Heart right ventricle (tissue), 16 donors: ENCODE measurements around the gene PAFAH2. TPM values are rescaled to one million over a fixed set of nuclear protein-coding genes. Genes with fewer than 3 reads are reported as not detected.

ENCODE experiments used
- ATAC-seq, 8 donors: fragments of 200-7000 bp; cut with Tn5 transposase; one replicate each; pipeline ENCODE4 v1.9.1; 2020; ENCODE audit warnings: mild to moderate bottlenecking in 8 of 8, moderate library complexity in 8 of 8, moderate number of reproducible peaks in 1 of 8
- DNase-seq, 2 donors: peaks; one replicate each; pipeline ENCODE4 v3.0.0-alpha.2; 2020
- H3K27ac ChIP-seq, 10 donors: fragments of 200-600 bp; sonication (generic) in 2 of 10; one replicate each; pipeline versions ENCODE4 v1.5.0 to v1.8.0; 2020 to 2022; ENCODE audit warnings: mild to moderate bottlenecking in 3 of 10
- H3K27me3 ChIP-seq, 7 donors: fragments of 200-600 bp; one replicate each; pipeline ENCODE4 v1.8.0; 2021 to 2022; ENCODE audit warnings: mild to moderate bottlenecking in 2 of 7
- H3K36me3 ChIP-seq, 9 donors: fragments of 200-600 bp; sonication (generic) in 1 of 9; one replicate each; pipeline versions ENCODE4 v1.5.0 to v1.8.0; 2020 to 2022; ENCODE audit warnings: mild to moderate bottlenecking in 2 of 9
- H3K4me1 ChIP-seq, 9 donors: fragments of 200-600 bp; sonication (generic) in 1 of 9; one replicate each; pipeline versions ENCODE4 v1.5.0 to v1.8.0; 2020 to 2022; ENCODE audit warnings: mild to moderate bottlenecking in 4 of 9
- H3K4me3 ChIP-seq, 10 donors: fragments of 200-600 bp; sonication (generic) in 2 of 10; one replicate each; pipeline versions ENCODE4 v1.5.0 to v1.8.0; 2020 to 2022; ENCODE audit warnings: mild to moderate bottlenecking in 7 of 10, moderate library complexity in 2 of 10
- H3K9me3 ChIP-seq, 11 donors: fragments of 200-600 bp in 10 of 11; sonication (generic) in 2 of 11; one replicate each; pipeline versions ENCODE4 v1.5.0 to v1.8.0; 2013 to 2022; ENCODE audit warnings: mild to moderate bottlenecking in 2 of 11, control low read depth in 1 of 11, moderate library complexity in 1 of 11
- WGBS, 2 donors: extraction: QIAGEN DNeasy Blood & Tissue Kit; methylation state at CpG; one replicate each; pipeline ENCODE4 v1.1.7; 2013; ENCODE audit warnings: inconsistent platforms in 1 of 2; 5-methylcytosine and 5-hydroxymethylcytosine counted together
- intact Hi-C, 10 donors: fragments of 100-400 bp; cut with DNase I; formaldehyde crosslinking; loops; one replicate each; pipeline versions ENCODE4 v1.11.1 to v1.14.2; 2022
- polyA plus RNA-seq, 2 donors: library from polyadenylated mRNA; stranded (reverse); fragments of 200-250 nt; gene quantifications; one replicate each; pipeline ENCODE4 v1.2.3, GENCODE V29; 2013
- total RNA-seq, 10 donors: library from RNA; stranded (reverse); fragmentation: NEBNext Ultra II Directional in 3 of 10; extraction: Animal tissue kit (Norgen Biotek cat#: 25700) in 3 of 10; gene quantifications; one replicate each; pipeline versions ENCODE4 v1.2.1 to v1.2.4, GENCODE V29; 2021 to 2023
- TF ChIP-seq, protein P1 (sequence below), 9 donors: fragments of 200-600 bp; sonication (generic) in 2 of 9; IDR thresholded peaks; one replicate each; pipeline versions ENCODE4 v1.5.0 to v1.8.0; 2021 to 2022; ENCODE audit warnings: antibody characterized with exemption in 9 of 9, mild to moderate bottlenecking in 5 of 9, moderate library complexity in 1 of 9
- donor health status: Arrhythmogenic right ventricular cardiomyopathy.
- donor health status: ischemic (EF 13 %, LVEDD 7.1; RV severe dilation, severe dysfunction).
- donor health status: healthy with polysubstance abuse.
- donor health status: DM: no; HTN: yes; CAD: no.
- donor health status: DM: no; HTN: no; CAD: no.
- donor health status: ischemic (EF 25% LVEDD 6.9; RV normal size, moderate dysfunction).
- donor health status: ischemic (EF 25% LVEDD 5.7; RV mildly dilated, moderate dysfunction).
- donor health status: healthy.
- donor health status: DM: yes; HTN: yes; CAD: no.
- donor health status: Ischemic cardiomyopathy.
- donor health status: ischemic (EF 35%, LVEDD 5.7; RV mildly dilated, moderate dysfunction).
- donor health status: nonischemic (EF 11% LVEDD 7.7; RV severe dilation, severe dysfunction).
- donor health status: DM: yes; HTN: yes; CAD: no.
- donor health status: PGD.
- donor health status: ischemic (EF 29% LVEDD 5.4; RV normal size, mild dysfunction).
- donor health status: nonischemic (EF 23%, LVEDD 6.1; RV moderate dilation, normal function).

PAFAH2 gene
- total and polyA plus RNA-seq, 12 donors: 3.4 to 19.3 (median 10.5) TPM

GRCh38 chr1:26029054-26029863, 31.4 kb upstream of the PAFAH2 start:
- TF ChIP-seq, protein P1, sequence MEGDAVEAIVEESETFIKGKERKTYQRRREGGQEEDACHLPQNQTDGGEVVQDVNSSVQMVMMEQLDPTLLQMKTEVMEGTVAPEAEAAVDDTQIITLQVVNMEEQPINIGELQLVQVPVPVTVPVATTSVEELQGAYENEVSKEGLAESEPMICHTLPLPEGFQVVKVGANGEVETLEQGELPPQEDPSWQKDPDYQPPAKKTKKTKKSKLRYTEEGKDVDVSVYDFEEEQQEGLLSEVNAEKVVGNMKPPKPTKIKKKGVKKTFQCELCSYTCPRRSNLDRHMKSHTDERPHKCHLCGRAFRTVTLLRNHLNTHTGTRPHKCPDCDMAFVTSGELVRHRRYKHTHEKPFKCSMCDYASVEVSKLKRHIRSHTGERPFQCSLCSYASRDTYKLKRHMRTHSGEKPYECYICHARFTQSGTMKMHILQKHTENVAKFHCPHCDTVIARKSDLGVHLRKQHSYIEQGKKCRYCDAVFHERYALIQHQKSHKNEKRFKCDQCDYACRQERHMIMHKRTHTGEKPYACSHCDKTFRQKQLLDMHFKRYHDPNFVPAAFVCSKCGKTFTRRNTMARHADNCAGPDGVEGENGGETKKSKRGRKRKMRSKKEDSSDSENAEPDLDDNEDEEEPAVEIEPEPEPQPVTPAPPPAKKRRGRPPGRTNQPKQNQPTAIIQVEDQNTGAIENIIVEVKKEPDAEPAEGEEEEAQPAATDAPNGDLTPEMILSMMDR (IDR thresholded peaks at IDR 0.05): no peak
- ATAC-seq: no peak

GRCh38 chr1:26028490-26028980, 30.7 kb upstream of the PAFAH2 start:
- Histone ChIP-seq H3K27me3 (no peaks in the 10 kb centered on the region), H3K4me3 (no peak overlapping the region), H3K9me3 (no peaks in the 10 kb centered on the region), H3K36me3 (peaks cover 0 to 5% (median 0%) of the 10 kb centered on the region in 9 donors), H3K4me1 (peaks cover 0 to 19% (median 4%) of the 10 kb centered on the region in 9 donors), H3K27ac (no peak overlapping the region)
- ATAC-seq: no peak
- 70 to 85% methylated on average over 8 of the region's 8 CpGs for whole genome bisulfite sequencing, 2 donors
- TF ChIP-seq, protein P1 (IDR thresholded peaks at IDR 0.05): no peak
- DNase-seq: no peak
- intact Hi-C loops: no loop called here

More at GRCh38 chr1:26029054-26029863, 31.4 kb upstream of the PAFAH2 start:
- Histone ChIP-seq H3K4me1 (peaks cover 0 to 12% (median 4%) of the 10 kb centered on the region in 9 donors), H3K9me3 (no peaks in the 10 kb centered on the region), H3K4me3 (no peak overlapping the region), H3K27me3 (peaks cover 0 to 5% (median 0%) of the 10 kb centered on the region in 7 donors), H3K27ac (no peak overlapping the region), H3K36me3 (peaks cover 0 to 5% (median 0%) of the 10 kb centered on the region in 9 donors)
- WGBS, 2 donors: 76 to 77% methylated on average over 15 of the region's 15 CpGs
- intact Hi-C loops: no loop called here
- DNase-seq: no peak

DNA sequence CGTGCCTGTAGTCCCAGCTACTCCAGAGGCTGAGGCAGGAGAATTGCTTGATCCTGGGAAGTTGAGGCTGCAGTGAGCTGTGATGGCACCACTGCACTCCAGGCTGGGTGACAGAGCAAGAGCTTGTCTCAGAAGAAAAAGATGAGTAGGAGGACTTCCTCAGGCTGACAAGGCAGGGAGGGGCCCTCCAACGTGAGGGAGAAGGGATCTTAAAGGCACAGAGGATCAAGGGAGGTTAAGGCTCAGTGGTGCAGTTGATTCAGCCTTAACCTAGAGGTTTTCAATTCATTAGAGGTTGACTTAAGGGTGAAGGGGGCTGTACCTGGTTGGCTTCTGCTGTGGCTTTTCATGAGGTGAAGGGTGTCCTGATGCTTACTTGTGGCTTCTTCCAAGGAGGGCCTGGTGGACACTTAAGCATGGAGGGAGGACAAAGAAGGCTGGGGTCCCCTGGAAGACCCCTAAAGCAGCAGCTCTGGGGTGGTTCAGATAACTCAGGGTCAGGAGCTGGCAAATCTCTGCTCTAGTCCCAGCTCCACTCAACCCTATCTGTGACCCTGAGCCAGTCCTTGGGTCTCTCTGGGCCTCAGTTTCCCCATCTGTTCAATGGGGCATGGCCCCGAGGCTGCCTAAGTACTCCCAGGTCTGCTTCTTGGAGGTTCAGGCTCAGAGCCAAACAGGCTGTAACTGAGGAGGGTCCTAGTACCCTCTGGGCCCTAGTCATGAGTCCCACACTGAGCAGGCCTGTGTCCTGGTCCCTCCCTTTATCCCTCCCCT, 30.0 kb upstream of the PAFAH2 start:
- WGBS, 2 donors: 33 to 46% methylated on average over 3 of the region's 3 CpGs
- ATAC-seq (no peak), DNase-seq (no peak)
- Histone ChIP-seq H3K27me3 (no peaks in the 10 kb centered on the region), H3K4me1 (peaks cover 0 to 25% (median 8%) of the 10 kb centered on the region in 9 donors), H3K9me3 (no peaks in the 10 kb centered on the region), H3K4me3 (no peak overlapping the region), H3K27ac (no peak overlapping the region), H3K36me3 (peaks cover 0 to 5% (median 0%) of the 10 kb centered on the region in 9 donors)
- intact Hi-C loops: no loop called here
- TF ChIP-seq, protein P1 (IDR thresholded peaks at IDR 0.05): no peak

DNA sequence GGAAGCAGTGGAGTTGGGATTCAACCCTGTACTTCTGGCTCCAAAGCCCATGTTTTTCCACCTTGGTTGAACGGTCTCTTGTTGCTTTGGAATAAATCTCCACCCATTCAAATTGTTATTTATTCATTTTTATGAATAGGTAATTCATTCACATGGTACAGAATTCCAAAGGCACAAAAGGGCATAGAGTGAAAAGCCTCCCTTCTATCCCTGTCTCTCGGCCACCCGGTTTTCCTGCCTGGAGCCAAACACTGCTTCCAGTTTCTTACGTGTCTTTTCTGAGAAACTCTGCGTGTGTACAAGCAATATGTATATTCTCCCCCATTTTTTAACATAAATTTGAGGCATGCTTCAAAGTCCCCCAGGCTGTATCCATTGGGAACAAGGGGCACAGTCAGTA, 27.7 kb upstream of the PAFAH2 start:
- Histone ChIP-seq H3K36me3 (peaks cover 0 to 2% (median 0%) of the 10 kb centered on the region in 9 donors), H3K27me3 (no peaks in the 10 kb centered on the region), H3K4me3 (no peak overlapping the region), H3K9me3 (no peaks in the 10 kb centered on the region), H3K4me1 (peaks cover 7 to 35% (median 23%) of the 10 kb centered on the region in 9 donors), H3K27ac (peak overlapping the region in 2 of 10 donors; percentile 13 to 92)
- 69 to 78% methylated on average over 5 of the region's 5 CpGs for WGBS, 2 donors
- intact Hi-C loops: no loop called here
- DNase-seq (no peak), ATAC-seq (no peak)
- TF ChIP-seq, protein P1 (IDR thresholded peaks at IDR 0.05): no peak
